ENCODE results near the gene AGK. TPM values are rescaled to one million over a fixed set of nuclear protein-coding genes. Genes with fewer than 3 reads are reported as not detected.

Gene AGK
- total RNA-seq: 24.0 and 31.2 TPM in 2 replicates

GRCh38 chr7:141551094-141551781, at the start of gene AGK:
TSS of gene AGK (plus strand) at chr7:141551410. CDS start at chr7:141555467, 4,057 bp downstream.

DNA sequence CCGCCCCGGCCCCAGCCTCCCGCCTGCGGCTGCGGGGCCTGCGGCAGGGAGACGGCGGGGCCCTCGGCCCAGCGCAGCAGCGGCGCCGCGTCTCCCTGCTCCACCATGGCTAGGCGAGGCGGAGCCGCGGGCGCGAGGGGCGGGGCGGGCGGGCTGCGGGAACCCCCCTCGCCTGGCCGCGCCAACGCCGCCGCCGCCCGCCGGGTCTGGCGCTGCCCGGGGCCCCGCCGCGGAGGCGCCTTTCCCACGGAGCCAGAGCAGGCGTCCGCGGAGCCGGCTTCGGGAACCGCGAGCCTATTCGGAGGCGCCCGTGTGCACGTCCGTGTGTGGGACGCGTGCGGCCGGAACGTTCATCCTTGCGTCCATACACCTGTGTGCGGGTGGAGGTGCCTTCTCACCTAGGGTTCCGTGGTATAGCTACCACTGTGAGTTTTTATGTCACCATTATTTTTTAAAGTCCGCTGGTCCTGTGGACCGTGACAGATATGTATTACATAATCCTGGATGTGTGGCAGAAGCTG, 150.9 kb downstream of the AGK start, which contains the start of gene DENND11:
TSS of gene DENND11 (minus strand) at position 120 of the 521 bp plus-strand sequence. CDS start at position 107, 13 bp downstream.

Other genes starting within 250 kb of the AGK start
- gene DENND11, start 150.8 kb downstream of the AGK start, total RNA-seq: 6.5 and 6.6 TPM in 2 replicates
- gene WEE2, start 156.9 kb downstream of the AGK start, total RNA-seq: under 0.01 TPM in 1 of 2 replicates, not detected in the other
- gene SSBP1, start 186.9 kb downstream of the AGK start, total RNA-seq: 57.4 and 72.3 TPM in 2 replicates
- 0.81 and 1.2 TPM in 2 replicates for gene TAS2R3, start 212.7 kb downstream of the AGK start, total RNA-seq
- 0.61 and 0.81 TPM in 2 replicates for gene TAS2R4, start 225.3 kb downstream of the AGK start, total RNA-seq
- 0.24 and 1.6 TPM in 2 replicates for gene TAS2R5, start 238.8 kb downstream of the AGK start, total RNA-seq

Data from hair follicle dermal papilla cell (primary cell).